SK-N-SH (cell line): Measurements from ENCODE around the gene STMND1.

Source experiments
- FOXM1 ChIP-seq: IDR thresholded peaks from 2 replicates; pipeline ENCODE4 v1.4.0; 2012; ENCODE audit warnings: low read depth, mild to moderate bottlenecking
- JUND ChIP-seq: IDR thresholded peaks from 2 replicates; pipeline ENCODE4 v1.4.0; 2012
- MXI1 ChIP-seq: IDR thresholded peaks from 2 replicates; pipeline ENCODE4 v1.6.1; 2012; ENCODE audit warnings: mild to moderate bottlenecking, low read depth, low read length, improper control_type of control experiment
- POLR2AphosphoS5 ChIP-seq: IDR thresholded peaks from 2 replicates; pipeline ENCODE4 v1.6.1; 2012; ENCODE audit warnings: low read depth, low read length
- RAD21 ChIP-seq: IDR thresholded peaks from 2 replicates; pipeline ENCODE4 v1.6.1; 2012; ENCODE audit warnings: mild to moderate bottlenecking, low read length
- RFX5 ChIP-seq: IDR thresholded peaks from 2 replicates; pipeline ENCODE4 v1.6.1; 2012; ENCODE audit warnings: mild to moderate bottlenecking, improper control_type of control experiment, low read length
- TCF12 ChIP-seq: IDR thresholded peaks from 2 replicates; pipeline ENCODE4 v1.4.0; 2012
- USF2 ChIP-seq: fragments of 150-350 bp; IDR thresholded peaks from 2 replicates; pipeline ENCODE4 v1.6.1; 2017; ENCODE audit warnings: antibody characterized with exemption, low read length, low read depth, borderline replicate concordance
- TF ChIP-seq, protein P1 (sequence below): fragments of 200-600 bp; sonication (generic); IDR thresholded peaks from 2 replicates; pipeline ENCODE4 v1.6.1; 2017; ENCODE audit warnings: antibody characterized with exemption, mild to moderate bottlenecking, moderate library complexity

DNA sequence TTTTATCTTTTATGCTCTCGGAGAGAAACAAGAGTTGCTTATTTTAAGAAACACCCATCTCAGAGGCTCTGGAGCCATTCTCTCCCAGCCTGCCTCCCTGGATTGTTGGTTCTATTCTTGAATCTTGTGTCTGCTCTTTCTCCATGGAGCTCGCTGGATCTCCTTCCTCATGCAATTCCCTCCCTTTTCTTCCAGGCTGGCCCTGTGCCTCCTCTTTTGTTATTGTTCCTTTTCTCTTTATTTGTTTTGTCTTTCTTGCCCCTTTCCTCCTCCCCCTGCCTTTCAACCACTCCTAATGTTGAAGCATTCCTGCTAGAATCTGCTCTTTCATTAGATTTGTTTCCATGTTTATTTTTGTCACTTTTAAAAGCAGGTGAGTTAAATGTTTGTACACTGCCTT lies 76.5 kb downstream of the STMND1 start:
- TF ChIP-seq FOXM1 = no peak
- no peak for TF ChIP-seq USF2
- TF ChIP-seq RAD21 = no peak
- no peak for TF ChIP-seq TCF12
- no peak for TF ChIP-seq JUND
- TF ChIP-seq MXI1 = no peak
- TF ChIP-seq POLR2AphosphoS5 = no peak
- TF ChIP-seq RFX5 = no peak
- TF ChIP-seq, protein P1, sequence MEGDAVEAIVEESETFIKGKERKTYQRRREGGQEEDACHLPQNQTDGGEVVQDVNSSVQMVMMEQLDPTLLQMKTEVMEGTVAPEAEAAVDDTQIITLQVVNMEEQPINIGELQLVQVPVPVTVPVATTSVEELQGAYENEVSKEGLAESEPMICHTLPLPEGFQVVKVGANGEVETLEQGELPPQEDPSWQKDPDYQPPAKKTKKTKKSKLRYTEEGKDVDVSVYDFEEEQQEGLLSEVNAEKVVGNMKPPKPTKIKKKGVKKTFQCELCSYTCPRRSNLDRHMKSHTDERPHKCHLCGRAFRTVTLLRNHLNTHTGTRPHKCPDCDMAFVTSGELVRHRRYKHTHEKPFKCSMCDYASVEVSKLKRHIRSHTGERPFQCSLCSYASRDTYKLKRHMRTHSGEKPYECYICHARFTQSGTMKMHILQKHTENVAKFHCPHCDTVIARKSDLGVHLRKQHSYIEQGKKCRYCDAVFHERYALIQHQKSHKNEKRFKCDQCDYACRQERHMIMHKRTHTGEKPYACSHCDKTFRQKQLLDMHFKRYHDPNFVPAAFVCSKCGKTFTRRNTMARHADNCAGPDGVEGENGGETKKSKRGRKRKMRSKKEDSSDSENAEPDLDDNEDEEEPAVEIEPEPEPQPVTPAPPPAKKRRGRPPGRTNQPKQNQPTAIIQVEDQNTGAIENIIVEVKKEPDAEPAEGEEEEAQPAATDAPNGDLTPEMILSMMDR = no peak
